ENCODE data around the gene PAK1. TPM values are rescaled to one million over a fixed set of nuclear protein-coding genes. Genes with fewer than 3 reads are reported as not detected.

PAK1 gene
- total RNA-seq, 2 donors from 2014 or later, result 24.1 to 46.5 TPM

DNA sequence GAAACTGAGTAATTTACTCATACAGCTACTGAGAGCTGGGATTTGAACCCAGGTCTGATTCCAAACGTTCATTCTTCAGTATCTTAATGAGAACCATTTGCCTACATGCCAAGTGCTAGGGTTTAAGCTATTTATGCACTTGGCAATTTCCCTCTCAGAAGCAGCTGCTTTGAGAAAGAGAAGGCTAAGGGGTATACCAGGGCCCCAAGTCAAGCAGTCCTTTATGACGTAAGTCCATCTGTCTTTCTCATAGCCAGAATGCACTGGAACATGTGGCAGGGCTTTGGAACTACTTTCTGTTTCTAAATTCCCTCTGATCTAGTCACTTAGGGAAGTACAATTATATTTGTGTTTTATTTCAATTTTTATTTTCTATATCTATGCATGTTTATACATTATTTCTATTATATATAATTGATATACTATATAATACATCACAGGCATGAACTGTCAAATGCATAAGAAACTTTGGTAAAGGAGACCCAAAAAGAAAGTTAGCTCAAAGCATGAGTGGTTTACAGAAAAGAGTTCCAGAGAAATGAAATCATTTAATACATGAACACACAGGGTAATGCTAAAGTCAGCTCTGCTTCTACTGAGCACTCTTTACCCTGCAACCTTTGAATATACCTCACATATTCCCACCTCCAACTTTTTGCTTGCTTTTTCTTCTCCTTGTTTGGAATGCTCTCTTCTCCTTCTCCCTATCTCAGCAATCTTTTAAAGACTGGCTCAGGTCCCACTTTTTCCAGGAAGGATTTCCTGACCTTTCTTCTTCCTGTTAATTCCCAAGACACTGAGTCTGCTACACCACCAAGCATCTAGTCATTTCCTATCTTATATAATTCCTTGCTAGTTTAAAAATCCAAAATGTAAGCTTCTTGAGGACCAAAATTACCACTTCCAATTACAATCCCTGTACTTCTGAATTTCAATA is 91.9 kb downstream of the PAK1 start:
- Mint-ChIP-seq H3K27ac (no peak overlapping the region), H3K4me1 (ENCODE audit: low read depth in 2 of 2) (peaks cover 3 to 5% of the 10 kb centered on the region in 2 donors), H3K27me3 (no peaks in the 10 kb centered on the region), H3K9me3 (no peaks in the 10 kb centered on the region), H3K36me3 (peaks cover 9% of the 10 kb centered on the region), H3K4me3 (no peak overlapping the region)
- no peak for DNase-seq (ENCODE audit: low spot score)
- ATAC-seq, result no peak

DNA sequence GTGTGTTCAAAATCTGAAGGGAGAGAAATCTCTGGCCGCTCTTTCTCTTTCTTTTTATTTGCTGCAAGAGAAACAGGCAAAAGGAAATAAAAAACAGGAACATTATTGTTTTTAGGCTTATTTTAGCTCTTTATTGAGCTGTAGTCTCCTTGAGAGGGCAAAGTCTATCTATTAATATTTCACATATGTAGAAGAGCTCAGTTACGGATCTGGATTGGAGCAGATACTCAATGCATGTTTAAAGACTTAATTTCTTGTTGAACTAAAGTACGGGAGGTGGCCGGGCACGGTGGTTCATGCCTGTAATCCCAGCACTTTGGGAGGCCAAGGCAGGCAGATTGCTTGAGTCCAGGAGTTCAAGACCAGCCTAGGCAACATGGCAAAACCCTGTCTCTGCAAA is 94.0 kb downstream of the PAK1 start:
- DNase-seq (ENCODE audit: low spot score) (no peak), ATAC-seq (no peak)
- H3K9me3 Mint-ChIP-seq, result no peaks in the 10 kb centered on the region
- H3K36me3 Mint-ChIP-seq, result peaks cover 9% of the 10 kb centered on the region
- no peak overlapping the region for H3K4me3 Mint-ChIP-seq
- peaks cover 0 to 5% of the 10 kb centered on the region in 2 donors for H3K4me1 Mint-ChIP-seq (ENCODE audit: low read depth in 2 of 2)
- H3K27me3 Mint-ChIP-seq, result no peaks in the 10 kb centered on the region
- no peak overlapping the region for H3K27ac Mint-ChIP-seq

- Mint-ChIP-seq H3K9me3 (no peaks in the 10 kb centered on the region), H3K27me3 (no peaks in the 10 kb centered on the region), H3K36me3 (peaks cover 9% of the 10 kb centered on the region), H3K27ac (no peak overlapping the region), H3K4me3 (no peak overlapping the region), H3K4me1 (ENCODE audit: low read depth in 2 of 2) (peaks cover 0 to under 1% of the 10 kb centered on the region in 2 donors)
- no peak for DNase-seq (ENCODE audit: low spot score)
- no peak for ATAC-seq
Observed at GRCh38 chr11:77379253-77379652, 94.6 kb downstream of the PAK1 start.

- no peaks in the 10 kb centered on the region for H3K4me1 Mint-ChIP-seq (ENCODE audit: low read depth in 2 of 2)
- H3K36me3 Mint-ChIP-seq, result peaks cover 12% of the 10 kb centered on the region
- no peak for ATAC-seq
Observed at GRCh38 chr11:77377734-77378133, 96.2 kb downstream of the PAK1 start.

GRCh38 chr11:77375107-77375506 is 98.8 kb downstream of the PAK1 start:
- Mint-ChIP-seq H3K4me3 (no peak overlapping the region), H3K4me1 (ENCODE audit: low read depth in 2 of 2) (no peaks in the 10 kb centered on the region), H3K27me3 (no peaks in the 10 kb centered on the region), H3K9me3 (no peaks in the 10 kb centered on the region), H3K36me3 (peaks cover 14% of the 10 kb centered on the region), H3K27ac (no peak overlapping the region)
- no peak for ATAC-seq
- DNase-seq (ENCODE audit: low spot score), result no peak

More at GRCh38 chr11:77377734-77378133, 96.2 kb downstream of the PAK1 start:
- Mint-ChIP-seq H3K9me3 (no peaks in the 10 kb centered on the region), H3K27ac (no peak overlapping the region), H3K4me3 (no peak overlapping the region), H3K27me3 (no peaks in the 10 kb centered on the region)
- no peak for DNase-seq (ENCODE audit: low spot score)

DNA sequence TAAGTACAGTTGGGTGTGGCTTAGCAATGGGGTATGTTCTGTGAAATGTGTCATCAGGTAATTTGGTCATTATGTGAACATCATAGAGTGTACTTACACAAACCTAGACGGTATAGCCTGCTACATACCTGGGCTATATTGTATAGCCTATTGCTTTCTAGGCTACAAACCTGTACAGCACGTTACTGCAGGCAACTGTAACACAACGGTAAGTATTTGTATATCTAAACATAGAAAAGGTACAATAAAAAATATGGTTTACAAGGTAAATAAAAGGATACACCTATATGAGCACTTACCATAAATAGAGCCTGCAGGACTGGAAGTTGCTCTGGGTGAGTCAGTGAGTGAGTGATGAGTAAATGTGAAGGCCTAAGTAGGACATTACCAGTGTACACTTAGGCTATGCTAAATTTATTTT is 99.3 kb downstream of the PAK1 start:
- Mint-ChIP-seq H3K36me3 (peaks cover 13% of the 10 kb centered on the region), H3K4me1 (ENCODE audit: low read depth in 2 of 2) (no peaks in the 10 kb centered on the region), H3K27me3 (no peaks in the 10 kb centered on the region), H3K27ac (no peak overlapping the region), H3K4me3 (no peak overlapping the region), H3K9me3 (no peaks in the 10 kb centered on the region)
- DNase-seq (ENCODE audit: low spot score) (no peak), ATAC-seq (no peak)

- H3K4me3 Mint-ChIP-seq, result no peak overlapping the region
- H3K36me3 Mint-ChIP-seq, result peaks cover 8% of the 10 kb centered on the region
Observed at GRCh38 chr11:77374108-77374507, 99.8 kb downstream of the PAK1 start.

GRCh38 chr11:77372726-77373125 is 101.2 kb downstream of the PAK1 start:
- Mint-ChIP-seq H3K4me1 (ENCODE audit: low read depth in 2 of 2) (no peaks in the 10 kb centered on the region), H3K36me3 (peaks cover 5% of the 10 kb centered on the region), H3K4me3 (no peak overlapping the region), H3K9me3 (no peaks in the 10 kb centered on the region), H3K27ac (no peak overlapping the region), H3K27me3 (no peaks in the 10 kb centered on the region)
- DNase-seq (ENCODE audit: low spot score) (no peak), ATAC-seq (no peak)

More at GRCh38 chr11:77374108-77374507, 99.8 kb downstream of the PAK1 start:
- no peak overlapping the region for H3K27ac Mint-ChIP-seq
- DNase-seq (ENCODE audit: low spot score), result no peak
- H3K4me1 Mint-ChIP-seq (ENCODE audit: low read depth in 2 of 2), result no peaks in the 10 kb centered on the region
- ATAC-seq, result no peak
- H3K9me3 Mint-ChIP-seq, result no peaks in the 10 kb centered on the region
- H3K27me3 Mint-ChIP-seq, result no peaks in the 10 kb centered on the region

GRCh38 chr11:77371646-77372045 is 102.2 kb downstream of the PAK1 start:
- H3K4me1 Mint-ChIP-seq (ENCODE audit: low read depth in 2 of 2), result no peaks in the 10 kb centered on the region
- DNase-seq (ENCODE audit: low spot score), result no peak
- no peak overlapping the region for H3K27ac Mint-ChIP-seq
- no peak overlapping the region for H3K4me3 Mint-ChIP-seq
- ATAC-seq, result no peak
- H3K27me3 Mint-ChIP-seq, result no peaks in the 10 kb centered on the region
- H3K36me3 Mint-ChIP-seq, result peaks cover 5% of the 10 kb centered on the region
- H3K9me3 Mint-ChIP-seq, result no peaks in the 10 kb centered on the region

DNA sequence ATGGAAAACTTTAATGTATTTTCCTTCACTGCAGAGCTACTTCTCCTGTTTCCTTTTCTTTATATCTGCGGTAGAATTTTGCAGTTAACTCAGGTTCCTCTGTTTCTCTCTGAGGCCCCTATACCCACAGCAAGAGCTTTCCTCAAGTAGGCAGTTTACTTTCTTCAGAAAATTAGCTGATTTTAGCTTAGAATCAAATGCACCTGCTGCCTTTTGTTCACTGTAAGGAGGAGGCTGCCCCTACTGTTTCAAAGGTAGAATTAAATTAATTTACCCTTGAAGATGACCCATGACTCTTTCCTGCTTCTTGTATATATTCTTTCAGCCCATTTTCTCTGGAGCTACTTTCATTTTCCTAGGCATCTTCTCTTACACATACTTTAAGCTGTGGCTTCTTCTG is 103.7 kb downstream of the PAK1 start:
- no peaks in the 10 kb centered on the region for H3K9me3 Mint-ChIP-seq
- ATAC-seq (no peak), DNase-seq (ENCODE audit: low spot score) (no peak)
- peaks cover 5% of the 10 kb centered on the region for H3K36me3 Mint-ChIP-seq
- no peak overlapping the region for H3K27ac Mint-ChIP-seq
- no peaks in the 10 kb centered on the region for H3K4me1 Mint-ChIP-seq (ENCODE audit: low read depth in 2 of 2)
- no peaks in the 10 kb centered on the region for H3K27me3 Mint-ChIP-seq
- H3K4me3 Mint-ChIP-seq, result no peak overlapping the region

- Mint-ChIP-seq H3K4me3 (no peak overlapping the region), H3K4me1 (ENCODE audit: low read depth in 2 of 2) (no peaks in the 10 kb centered on the region), H3K9me3 (no peaks in the 10 kb centered on the region), H3K36me3 (peaks cover 6% of the 10 kb centered on the region), H3K27ac (no peak overlapping the region), H3K27me3 (no peaks in the 10 kb centered on the region)
- DNase-seq (ENCODE audit: low spot score) (no peak), ATAC-seq (no peak)
Observed at GRCh38 chr11:77361184-77361583, 112.7 kb downstream of the PAK1 start.

DNA sequence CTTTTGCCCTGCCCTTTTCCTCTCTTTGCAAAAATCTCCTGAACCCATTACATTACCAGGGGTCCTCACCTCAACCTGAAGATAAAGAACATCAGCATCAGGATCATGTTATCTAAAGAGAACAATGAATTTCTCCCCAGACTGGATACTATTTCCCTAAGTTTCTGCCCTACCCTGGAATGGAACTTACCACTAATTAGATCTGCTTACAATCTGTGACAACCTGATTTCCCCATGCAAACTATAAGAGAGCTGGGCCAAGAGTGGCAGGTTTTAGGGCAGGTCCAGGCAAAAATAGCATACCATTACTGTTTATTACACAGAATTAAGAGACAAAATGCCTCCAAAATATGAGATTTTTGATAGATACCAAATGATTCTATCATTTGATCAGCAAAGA is 114.4 kb downstream of the PAK1 start:
- Mint-ChIP-seq H3K27ac (no peak overlapping the region), H3K4me3 (no peak overlapping the region), H3K9me3 (no peaks in the 10 kb centered on the region), H3K36me3 (peaks cover 6% of the 10 kb centered on the region), H3K4me1 (ENCODE audit: low read depth in 2 of 2) (no peaks in the 10 kb centered on the region), H3K27me3 (no peaks in the 10 kb centered on the region)
- ATAC-seq, result no peak
- DNase-seq (ENCODE audit: low spot score), result no peak

GRCh38 chr11:77353131-77353530 is 120.8 kb downstream of the PAK1 start:
- Mint-ChIP-seq H3K27me3 (no peaks in the 10 kb centered on the region), H3K36me3 (no peaks in the 10 kb centered on the region), H3K27ac (no peak overlapping the region), H3K4me1 (ENCODE audit: low read depth in 2 of 2) (no peaks in the 10 kb centered on the region), H3K4me3 (no peak overlapping the region), H3K9me3 (no peaks in the 10 kb centered on the region)
- ATAC-seq (no peak), DNase-seq (ENCODE audit: low spot score) (no peak)

DNA sequence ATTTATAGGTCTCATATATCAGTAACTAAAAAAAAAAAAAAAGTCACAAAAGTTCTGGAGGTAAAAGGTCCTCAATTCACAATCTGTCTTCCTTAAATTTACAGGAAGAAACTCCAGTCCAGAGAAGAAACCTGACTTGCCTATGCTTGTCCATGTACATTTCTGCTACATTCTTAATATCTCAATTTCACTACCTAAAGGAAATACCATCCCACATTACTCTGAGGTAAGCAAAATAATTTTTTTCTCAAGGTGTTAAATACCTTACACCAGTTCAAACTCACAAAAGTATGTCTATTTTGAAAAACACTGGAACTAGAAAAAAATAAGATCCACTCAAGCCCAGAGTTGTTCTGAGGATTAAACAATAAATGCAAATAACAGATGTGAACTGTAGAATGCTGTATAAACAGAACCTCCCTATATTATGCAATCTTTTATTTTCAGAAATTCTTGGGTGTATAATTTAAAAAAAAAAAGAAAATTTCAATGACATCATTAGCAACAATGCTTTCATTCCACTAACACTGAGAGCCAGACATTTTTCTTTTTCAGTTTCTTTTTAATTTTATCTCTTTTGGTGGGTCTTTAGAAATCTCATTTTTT is 122.5 kb downstream of the PAK1 start:
- H3K27ac Mint-ChIP-seq, result no peak overlapping the region
- H3K4me3 Mint-ChIP-seq, result no peak overlapping the region
- no peaks in the 10 kb centered on the region for H3K27me3 Mint-ChIP-seq
- DNase-seq (ENCODE audit: low spot score) (no peak), ATAC-seq (no peak)
- H3K4me1 Mint-ChIP-seq (ENCODE audit: low read depth in 2 of 2), result no peaks in the 10 kb centered on the region
- no peaks in the 10 kb centered on the region for H3K36me3 Mint-ChIP-seq
- H3K9me3 Mint-ChIP-seq, result no peaks in the 10 kb centered on the region
